A172 (cell line): ENCODE measurements around the gene AP1G1. TPM values are rescaled to one million over a fixed set of nuclear protein-coding genes. Genes with fewer than 3 reads are reported as not detected.

Source experiments
- DNase-seq: peaks from one replicate; pipeline ENCODE4 v3.0.0-alpha.2; 2015; ENCODE audit warnings: low spot score
- total RNA-seq: library from RNA; depleted of rRNA; stranded (reverse); fragments of >200 nt; shearing (Covaris generic); gene quantifications from 2 replicates; pipeline ENCODE4 v1.2.3, GENCODE V29; 2014

The AP1G1 gene
- total RNA-seq, 1 experiment from 2014 or later, result 49.8 TPM

DNA sequence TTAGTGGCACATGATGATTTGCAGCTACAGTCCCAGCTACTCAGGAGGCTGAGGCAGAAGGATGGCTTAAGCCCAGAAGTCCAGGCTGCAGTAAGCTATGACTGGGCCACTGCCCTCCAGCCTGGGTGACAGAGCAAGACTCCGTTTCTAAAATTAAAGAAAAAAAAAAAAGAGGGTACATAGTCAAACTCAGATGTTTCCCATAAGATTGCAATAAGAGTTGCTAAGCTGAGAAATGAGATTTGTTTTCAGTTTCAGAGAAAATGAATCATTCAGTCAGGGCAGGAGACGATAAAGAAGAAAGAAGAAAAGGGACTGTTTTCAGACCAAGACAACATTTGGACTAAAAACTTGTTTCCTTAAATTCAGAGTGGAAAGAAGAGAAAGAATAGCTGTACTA is 54.0 kb downstream of the AP1G1 start:
- DNase-seq, result no peak

- DNase-seq, result no peak
Observed at GRCh38 chr16:71754108-71754507, 54.5 kb downstream of the AP1G1 start.

DNA sequence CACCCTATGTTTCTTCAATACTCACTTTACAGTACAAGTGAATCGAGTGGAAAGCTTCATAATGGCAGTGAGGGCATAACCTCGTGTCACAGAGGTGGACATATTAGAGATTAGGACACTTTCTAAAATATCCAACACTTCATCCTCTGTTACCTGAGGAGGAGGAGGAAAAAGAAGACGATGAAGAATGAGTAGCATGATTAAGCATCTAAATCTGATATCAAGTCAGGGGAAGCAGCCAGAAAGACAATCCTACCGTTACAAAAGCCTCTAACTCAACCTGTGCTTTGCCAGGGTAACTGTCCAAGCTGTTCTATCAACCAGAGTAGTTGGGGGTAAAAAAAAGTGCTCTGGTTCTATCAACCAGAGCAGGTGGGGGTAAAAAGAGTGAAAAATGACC is 60.4 kb downstream of the AP1G1 start:
- no peak for DNase-seq

DNA sequence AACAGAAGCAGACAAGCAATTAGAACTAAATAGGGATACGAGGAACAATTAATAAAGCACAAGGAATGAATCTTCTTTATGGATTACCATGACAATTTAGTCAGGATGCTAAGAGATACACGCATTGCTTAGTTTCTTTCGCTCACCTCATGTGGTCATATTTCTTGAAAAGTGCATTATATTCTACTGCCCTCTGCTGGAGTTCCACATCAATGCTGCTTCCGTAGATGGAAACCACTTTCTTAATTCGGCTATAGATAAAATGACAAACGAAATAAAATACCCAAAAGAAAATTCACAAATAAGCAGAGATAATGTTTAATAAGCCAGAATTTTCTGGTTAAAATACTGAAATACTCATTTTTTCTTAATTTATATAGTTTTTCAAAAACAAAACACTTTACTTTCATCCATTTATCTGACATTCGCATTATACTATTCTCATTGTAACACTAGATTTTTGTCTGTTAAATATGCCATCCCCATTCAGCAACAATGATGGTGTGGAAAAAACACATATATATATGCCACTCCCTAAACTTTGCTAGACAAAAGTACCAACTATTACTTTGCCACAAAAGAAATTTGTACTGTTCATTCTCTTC is 62.1 kb downstream of the AP1G1 start:
- peak; percentile 36 for DNase-seq

- no peak for DNase-seq
Observed at GRCh38 chr16:71738855-71739254, 69.8 kb downstream of the AP1G1 start.

DNA sequence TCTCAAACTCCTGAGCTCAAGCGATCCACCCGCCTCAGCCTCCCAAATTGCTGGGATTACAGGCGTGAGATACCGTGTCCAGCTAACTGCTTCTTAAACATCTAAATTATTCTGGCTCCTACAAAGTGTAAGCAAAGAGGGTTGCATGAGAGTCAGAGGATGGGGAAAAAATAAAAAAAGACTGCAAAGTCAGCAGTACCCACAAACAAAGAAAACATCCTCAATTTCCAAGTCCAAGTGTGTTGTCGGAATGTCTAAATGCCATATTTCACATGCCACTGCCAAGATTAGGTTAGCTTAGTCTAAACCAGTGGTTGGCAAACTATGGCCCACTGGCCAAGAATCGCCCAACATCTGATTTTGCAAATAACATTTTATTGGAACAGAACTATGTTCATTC is 71.1 kb downstream of the AP1G1 start:
- no peak for DNase-seq

DNA sequence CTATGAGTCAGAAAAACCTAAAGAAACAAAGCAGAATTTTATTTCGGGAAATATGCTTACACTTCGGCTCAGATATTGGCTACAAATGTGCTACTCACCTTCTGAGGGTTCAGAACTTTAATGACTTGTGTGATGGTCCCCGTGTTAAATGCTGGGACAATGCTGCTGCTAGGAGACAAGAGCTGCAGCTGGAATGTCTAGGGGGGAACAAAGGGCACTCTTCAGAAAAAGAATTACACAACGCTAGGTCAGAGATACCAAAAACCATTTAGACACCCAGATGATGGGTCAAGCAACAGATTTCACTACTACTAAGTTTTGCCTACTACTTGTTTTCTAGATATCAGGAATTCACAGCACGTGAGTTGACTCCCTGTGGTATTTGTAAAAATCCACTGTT is 74.1 kb downstream of the AP1G1 start:
- no peak for DNase-seq

- no peak for DNase-seq
Observed at GRCh38 chr16:71732587-71732986, 76.0 kb downstream of the AP1G1 start.

GRCh38 chr16:71727551-71728324 is 80.9 kb downstream of the AP1G1 start:
- DNase-seq, result no peak

- DNase-seq, result no peak
Observed at GRCh38 chr16:71726476-71727315, 81.9 kb downstream of the AP1G1 start.

- no peak for DNase-seq
Observed at GRCh38 chr16:71724320-71724751, 84.3 kb downstream of the AP1G1 start, which contains the start of gene PHLPP2. Gene PHLPP2, minus strand, starts transcription at chr16:71724701. Its CDS starts 9,906 bp downstream, at chr16:71714795.

- peak; percentile 35 for DNase-seq
Observed at GRCh38 chr16:71723537-71724319, 84.9 kb downstream of the AP1G1 start.

- DNase-seq, result peak; percentile 62
Observed at GRCh38 chr16:71722801-71723536, 85.7 kb downstream of the AP1G1 start.

DNA sequence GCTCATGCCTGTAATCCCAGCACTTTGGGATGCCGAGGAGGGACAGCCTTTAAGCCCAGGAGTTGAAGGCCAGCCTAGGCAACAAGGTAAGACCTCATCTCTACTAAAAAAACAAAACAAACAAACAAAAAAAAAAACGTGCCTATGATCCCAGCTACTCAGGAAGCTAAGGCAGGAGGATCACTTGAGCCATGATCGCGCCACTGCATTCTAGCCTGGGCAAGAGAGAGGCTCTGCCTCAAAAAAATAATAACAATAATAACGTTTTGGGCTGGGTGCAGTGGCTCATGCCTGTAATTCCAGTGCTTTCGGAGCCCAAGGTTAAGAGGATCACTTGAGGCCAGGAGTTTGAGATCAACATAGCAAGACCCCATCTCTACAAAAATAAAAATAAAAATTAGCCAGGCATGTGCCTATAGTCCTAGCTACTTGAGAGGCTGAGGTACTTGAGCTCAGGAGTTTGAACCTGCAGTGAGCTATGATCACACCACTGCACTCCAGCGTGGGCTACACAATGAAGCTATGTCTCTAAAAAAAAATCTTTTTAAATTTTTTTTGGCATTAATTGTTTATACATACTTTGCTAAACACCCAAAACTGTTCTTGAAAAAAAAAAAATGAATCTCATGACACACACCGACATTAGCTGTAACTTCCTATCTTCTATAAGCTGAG is 87.4 kb downstream of the AP1G1 start:
- no peak for DNase-seq

GRCh38 chr16:71712501-71712900 is 96.1 kb downstream of the AP1G1 start:
- no peak for DNase-seq

DNA sequence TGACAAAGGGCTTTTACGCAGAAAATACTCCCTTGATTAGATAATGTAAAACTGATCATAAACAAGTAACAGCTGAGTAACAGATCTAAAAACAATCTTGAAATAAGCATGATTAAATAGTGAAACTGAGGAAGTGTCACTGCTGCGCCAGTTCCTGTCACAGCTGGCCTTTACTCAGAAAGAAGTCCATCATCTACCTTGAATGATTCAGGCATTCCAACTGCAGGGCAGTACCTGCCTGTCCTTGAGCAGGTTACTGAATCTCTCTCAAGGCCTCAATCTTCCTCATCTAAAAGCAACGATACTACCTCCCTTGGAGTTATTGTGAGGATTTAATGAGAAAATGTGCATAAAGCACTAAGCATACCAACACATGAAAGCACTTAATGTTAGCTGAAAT is 96.8 kb downstream of the AP1G1 start:
- no peak for DNase-seq

GRCh38 chr16:71709229-71709781 is 99.3 kb downstream of the AP1G1 start:
- peak; percentile 56 for DNase-seq

DNA sequence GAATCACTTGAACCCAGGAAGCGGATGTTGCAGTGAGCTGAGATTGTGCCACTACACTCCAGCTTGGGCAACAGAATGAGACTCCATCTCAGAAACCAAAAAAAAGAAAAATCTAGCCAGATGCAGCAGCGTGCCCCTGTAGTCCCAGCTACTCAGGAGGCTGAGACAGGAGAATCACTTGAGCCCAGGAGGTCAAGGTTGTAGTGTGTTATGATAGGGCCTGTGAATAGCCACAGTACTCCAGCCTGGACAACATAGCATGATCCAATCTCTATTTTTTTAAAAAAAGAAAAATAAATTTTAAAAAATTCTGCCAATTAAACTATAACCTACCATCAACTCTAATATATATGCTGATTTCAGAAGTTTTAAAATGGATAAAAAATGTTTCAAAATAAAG is 99.9 kb downstream of the AP1G1 start:
- no peak for DNase-seq

- DNase-seq, result no peak
Observed at GRCh38 chr16:71707199-71707598, 101.4 kb downstream of the AP1G1 start.

DNA sequence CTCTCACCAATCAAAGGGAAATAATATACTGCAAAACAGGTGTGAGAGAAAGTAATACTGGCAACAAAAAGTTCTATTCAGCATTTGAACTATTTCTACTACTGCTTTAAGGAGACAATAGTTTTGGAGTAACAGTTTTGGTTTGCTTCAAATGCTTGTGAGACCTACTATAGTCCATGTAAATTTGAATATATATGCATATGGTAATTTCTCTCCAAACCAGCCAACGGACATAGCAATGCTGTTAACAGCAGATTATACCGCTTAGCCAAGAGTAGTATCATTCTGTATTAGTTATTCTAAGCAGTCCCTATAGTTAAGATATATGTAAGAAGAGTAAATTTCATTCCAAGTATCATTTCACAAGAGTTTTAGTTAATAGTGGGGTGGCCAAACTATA is 102.6 kb downstream of the AP1G1 start:
- DNase-seq, result no peak
